Stimulated activated naive CD8-positive, alpha-beta T cell treated with anti-CD3 and anti-CD28 coated beads, Interleukin-15, amount 100 ng/mL, for 72 hours (primary cell): ENCODE measurements around the gene PPP1R3G.

Experiments
- ATAC-seq: fragments of 150-1000 bp; cut with Tn5 transposase; 2 replicates; pipeline ENCODE4 v1.10.0; 2021; ENCODE audit warnings: mild to moderate bottlenecking, moderate library complexity
- DNase-seq, 2 donors: peaks; one replicate each; pipeline ENCODE4 v3.0.0; 2021 to 2022
- H3K27ac Mint-ChIP-seq, 2 donors: one replicate each; pipeline ENCODE4 v1.8.0; 2022; ENCODE audit warnings: mild to moderate bottlenecking in 2 of 2, mixed read lengths in 2 of 2, moderate library complexity in 2 of 2
- H3K27me3 Mint-ChIP-seq: one replicate; pipeline ENCODE4 v1.8.0; 2022; ENCODE audit warnings: mixed read lengths
- H3K4me1 Mint-ChIP-seq: one replicate; pipeline ENCODE4 v1.8.0; 2022; ENCODE audit warnings: mild to moderate bottlenecking, mixed read lengths
- H3K4me3 Mint-ChIP-seq, 2 donors: one replicate each; pipeline ENCODE4 v1.8.0; 2022; ENCODE audit warnings: mild to moderate bottlenecking in 2 of 2, mixed read lengths in 2 of 2, moderate library complexity in 1 of 2
- H3K9me3 Mint-ChIP-seq, 2 donors: one replicate each; pipeline ENCODE4 v1.8.0; 2022; ENCODE audit warnings: mixed read lengths in 2 of 2

PPP1R3G gene

GRCh38 chr6:5130135-5130866, 45.2 kb downstream of the PPP1R3G start:
- H3K27me3 Mint-ChIP-seq, result no peaks in the 10 kb centered on the region
- H3K4me1 Mint-ChIP-seq, result no peaks in the 10 kb centered on the region
- H3K4me3 Mint-ChIP-seq, result no peak overlapping the region
- ATAC-seq (no peak), DNase-seq (no peak)
- no peaks in the 10 kb centered on the region for H3K9me3 Mint-ChIP-seq
- no peak overlapping the region for H3K27ac Mint-ChIP-seq

DNA sequence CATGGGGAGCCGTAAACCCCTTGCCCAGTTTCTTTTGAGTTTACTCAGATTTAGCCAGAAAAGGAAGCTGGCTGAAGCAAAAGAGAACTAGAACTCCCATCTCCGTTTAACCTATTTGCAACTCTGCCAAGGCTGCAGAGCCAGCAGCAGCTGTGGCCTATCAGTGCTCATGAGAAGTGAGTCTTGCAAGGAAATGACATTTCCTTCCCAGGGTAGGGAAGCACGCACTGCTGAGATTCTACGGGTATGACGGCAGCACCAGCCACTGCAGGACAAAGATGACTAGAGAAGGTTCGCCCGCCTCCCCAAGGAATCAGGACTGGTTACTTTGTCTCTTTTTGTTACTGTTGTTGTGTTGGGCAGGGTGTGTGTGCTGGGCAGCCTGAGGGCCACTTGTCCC, 47.6 kb downstream of the PPP1R3G start:
- DNase-seq (no peak), ATAC-seq (no peak)
- H3K4me3 Mint-ChIP-seq, result no peak overlapping the region

DNA sequence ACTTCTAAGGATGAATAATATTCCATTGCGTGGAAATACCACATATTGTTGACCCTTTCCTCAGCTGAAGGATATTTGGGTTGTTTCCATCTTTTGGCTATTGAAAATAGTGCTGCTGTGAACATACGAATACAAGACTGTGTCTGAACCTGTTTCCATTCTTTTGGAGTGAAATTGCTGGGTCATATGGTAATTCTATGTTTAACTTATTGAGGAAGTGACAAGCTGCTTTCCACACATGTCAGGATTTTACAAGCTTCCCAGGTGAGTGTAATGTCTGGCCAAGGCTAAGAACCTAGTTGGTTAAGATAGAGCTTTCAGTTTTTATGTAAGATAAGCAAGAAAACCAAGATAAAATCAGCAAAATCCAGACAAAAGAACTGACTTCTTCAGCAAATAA, 48.8 kb downstream of the PPP1R3G start:
- Mint-ChIP-seq H3K9me3 (no peaks in the 10 kb centered on the region), H3K4me3 (no peak overlapping the region), H3K4me1 (no peaks in the 10 kb centered on the region), H3K27me3 (no peaks in the 10 kb centered on the region), H3K27ac (no peak overlapping the region)
- DNase-seq (no peak), ATAC-seq (no peak)

More for the DNA sequence above, 47.6 kb downstream of the PPP1R3G start:
- no peaks in the 10 kb centered on the region for H3K9me3 Mint-ChIP-seq
- H3K4me1 Mint-ChIP-seq, result no peaks in the 10 kb centered on the region
- no peaks in the 10 kb centered on the region for H3K27me3 Mint-ChIP-seq
- no peak overlapping the region for H3K27ac Mint-ChIP-seq

- Mint-ChIP-seq H3K4me1 (no peaks in the 10 kb centered on the region), H3K9me3 (no peaks in the 10 kb centered on the region), H3K27ac (no peak overlapping the region), H3K4me3 (no peak overlapping the region), H3K27me3 (no peaks in the 10 kb centered on the region)
- DNase-seq, result peak; percentile 40 to 42
- ATAC-seq, result peak; percentile 49
Observed at GRCh38 chr6:5135788-5136376, 50.7 kb downstream of the PPP1R3G start.

GRCh38 chr6:5136851-5137250, 51.7 kb downstream of the PPP1R3G start:
- DNase-seq (no peak), ATAC-seq (no peak)
- Mint-ChIP-seq H3K9me3 (no peaks in the 10 kb centered on the region), H3K4me3 (no peak overlapping the region), H3K4me1 (no peaks in the 10 kb centered on the region), H3K27ac (no peak overlapping the region), H3K27me3 (no peaks in the 10 kb centered on the region)
